K562 (cell line): ENCODE results near the gene PSMB11. TPM values are rescaled to one million over a fixed set of nuclear protein-coding genes. Genes with fewer than 3 reads are reported as not detected.

Experiments
- ATAC-seq: fragments of 200-7000 bp; cut with Tn5 transposase; 3 replicates; pipeline ENCODE4 v1.9.1; 2020; ENCODE audit warnings: moderate library complexity
- BruUV-seq: library from RNA; stranded (reverse); fragments of 400-500 nt; replicated peaks from 2 replicates; lab custom pipeline; 2021; lab: Mats Ljungman, UMichigan
- CTCF ChIA-PET: fragments of 300-600 bp; formaldehyde crosslinking; extraction: SDS; loops from one replicate; lab custom pipeline; 2021; ENCODE audit warnings: low intra/inter-chr PET ratio; lab: Yijun Ruan, JAX
- POLR2A ChIA-PET: fragments of 300-600, 350-650 bp; sonication (Branson Sonifier 250); formaldehyde crosslinking; extraction: SDS; loops from one replicate; lab custom pipeline; 2021; ENCODE audit warnings: antibody characterized with exemption, inconsistent platforms; lab: Yijun Ruan, JAX
- DNase-seq, 4 experiments: peaks; one replicate each; pipeline versions ENCODE4 v3.0.0 to v3.0.0-alpha.2; 2011 to 2018; ENCODE audit warnings: low spot score in 3 of 4, mixed read lengths in 3 of 4; ENCODE audit errors: extremely low read depth in 1 of 4
- FAIRE-seq: peaks from 2 replicates; lab custom pipeline; 2011; peaks lifted over from hg19 to GRCh38; lab: Jason Lieb, UNC
- H2AFZ ChIP-seq: 2 replicates; pipeline ENCODE4 v1.6.0; 2011; ENCODE audit warnings: low read depth, low read length, control low read depth, inconsistent platforms
- H3K27ac ChIP-seq: fragments of 200-600 bp; 3 replicates; pipeline ENCODE4 v1.8.0; 2011; ENCODE audit warnings: low read depth, mild to moderate bottlenecking, control low read depth, inconsistent platforms, low read length, moderate library complexity, mixed read lengths; ENCODE audit errors: extremely low read depth
- H3K27me3 ChIP-seq, 2 experiments: fragments of 300-600 bp in 1 of 2; 2 replicates in 1 of 2; 3 replicates in 1 of 2; pipeline versions ENCODE4 v1.6.0 to v1.8.0; 2011; ENCODE audit warnings: inconsistent platforms in 2 of 2, low read length in 2 of 2, mild to moderate bottlenecking in 1 of 2, mixed read lengths in 1 of 2, moderate library complexity in 1 of 2; ENCODE audit not compliant: control insufficient read depth in 2 of 2, insufficient read depth in 2 of 2
- H3K36me3 ChIP-seq: fragments of 300-600 bp; 3 replicates; pipeline ENCODE4 v1.8.0; 2011; ENCODE audit warnings: mild to moderate bottlenecking, low read length, inconsistent platforms; ENCODE audit not compliant: control insufficient read depth, insufficient read depth
- H3K4me1 ChIP-seq, 2 experiments: fragments of 200-600 bp in 1 of 2; replicated peaks in 1 of 2; 2 replicates in 1 of 2; 3 replicates in 1 of 2; pipeline versions ENCODE4 v1.5.1 to v1.8.0; 2011; ENCODE audit warnings: inconsistent platforms in 2 of 2, low read length in 2 of 2, mild to moderate bottlenecking in 1 of 2, mixed read lengths in 1 of 2, moderate library complexity in 1 of 2; ENCODE audit not compliant: control insufficient read depth in 2 of 2, insufficient read depth in 2 of 2
- H3K4me2 ChIP-seq: 2 replicates; pipeline ENCODE4 v1.6.1; 2011; ENCODE audit warnings: low read length, control low read depth, inconsistent platforms, mixed read lengths; ENCODE audit not compliant: insufficient read depth
- H3K4me3 ChIP-seq: fragments of 200-600 bp; sonication (generic), shearing (Covaris generic); 2 replicates; pipeline ENCODE4 v1.5.1; 2016; ENCODE audit warnings: control low read depth, inconsistent platforms
- H3K79me2 ChIP-seq: fragments of 200-600 bp; 3 replicates; pipeline ENCODE4 v1.8.0; 2011; ENCODE audit warnings: low read length, inconsistent platforms; ENCODE audit not compliant: control insufficient read depth, insufficient read depth
- H3K9ac ChIP-seq, 2 experiments: 2 replicates each; pipeline versions ENCODE4 v1.6.0 to v1.6.1; 2011; ENCODE audit warnings: low read depth in 2 of 2, low read length in 2 of 2, control low read depth in 1 of 2, inconsistent platforms in 1 of 2, mild to moderate bottlenecking in 1 of 2, mixed read lengths in 1 of 2; ENCODE audit not compliant: insufficient read depth in 1 of 2
- H3K9me1 ChIP-seq: one replicate; pipeline ENCODE4 v1.6.0; 2011; ENCODE audit warnings: inconsistent platforms, mild to moderate bottlenecking, low read length, moderate library complexity; ENCODE audit not compliant: control insufficient read depth, insufficient read depth
- H3K9me3 ChIP-seq: replicated peaks from 2 replicates; pipeline ENCODE4 v1.5.1; 2011; ENCODE audit warnings: low read depth, low read length, inconsistent platforms; ENCODE audit not compliant: control insufficient read depth, insufficient read depth
- H4K20me1 ChIP-seq: replicated peaks from 2 replicates; pipeline ENCODE4 v1.6.1; 2011; ENCODE audit warnings: low read length, inconsistent platforms, mixed read lengths; ENCODE audit not compliant: control insufficient read depth, insufficient read depth
- ETS2 ChIP-seq: IDR thresholded peaks from 2 replicates; pipeline ENCODE4 v1.6.1; 2016; ENCODE audit warnings: borderline replicate concordance, missing genetic modification characterization, mild to moderate bottlenecking, moderate library complexity, missing compliant biosample characterization; ENCODE audit not compliant: poor library complexity, severe bottlenecking
- FOXJ2 ChIP-seq: fragments of 200-800 bp; sonication (Bioruptor generic); IDR thresholded peaks from 2 replicates; pipeline ENCODE4 v1.6.1; 2016; ENCODE audit warnings: missing genetic modification characterization, missing compliant biosample characterization
- GABPA ChIP-seq: fragments of 200-800 bp; sonication (Bioruptor generic); conservative IDR thresholded peaks from 2 replicates; pipeline ENCODE4 v1.6.1; 2016; ENCODE audit warnings: low read depth, missing genetic modification characterization, missing compliant biosample characterization
- MBD1 ChIP-seq: fragments of 250-450 bp; sonication (Bioruptor Pico); IDR thresholded peaks from 2 replicates; pipeline ENCODE4 v1.8.0; 2022; ENCODE audit warnings: inconsistent platforms
- NRF1 ChIP-seq, 2 experiments: fragments of 450-650 bp; IDR thresholded peaks in 1 of 2; conservative IDR thresholded peaks in 1 of 2; 2 replicates each; pipeline ENCODE4 v1.6.1; 2014; ENCODE audit warnings: mild to moderate bottlenecking in 2 of 2
- RREB1 ChIP-seq: fragments of 250-450 bp; sonication (Bioruptor Pico); IDR thresholded peaks from 2 replicates; pipeline ENCODE4 v1.4.0; 2020
- SREBF2 ChIP-seq: sonication (generic); formaldehyde crosslinking; IDR thresholded peaks from 2 replicates; pipeline ENCODE4 v1.4.0; 2020; ENCODE audit warnings: mild to moderate bottlenecking, missing genetic modification reagents
- SRSF7 ChIP-seq: fragments of 200-400 bp; formaldehyde crosslinking; optimal IDR thresholded peaks from 2 replicates; pipeline ENCODE3; 2017; ENCODE audit warnings: mild to moderate bottlenecking, low read depth, low read length
- TCF3 ChIP-seq: sonication (generic); formaldehyde crosslinking; IDR thresholded peaks from 2 replicates; pipeline ENCODE4 v1.4.0; 2020; ENCODE audit warnings: mild to moderate bottlenecking, missing genetic modification reagents
- WGBS: fragments of 100-300 bp; shearing (Covaris generic); methylation state at CpG from one replicate; pipeline ENCODE4 v1.1.6; 2016; ENCODE audit warnings: low coverage, mixed read lengths; ENCODE audit not compliant: insufficient coverage; ENCODE audit errors: missing lambda C conversion rate; 5-methylcytosine and 5-hydroxymethylcytosine counted together
- in situ Hi-C: fragments of 300-500 bp; cut with MboI; formaldehyde crosslinking; loops from 4 replicates; pipeline ENCODE4 v1.15.0; 2018; ENCODE audit warnings: inconsistent platforms, mixed read lengths
- intact Hi-C: fragments of 100-400 bp; cut with micrococcal nuclease; formaldehyde crosslinking; loops from 2 replicates; pipeline ENCODE4 v1.14.2; 2022
- polyA plus RNA-seq, 8 experiments: library from polyadenylated mRNA; depleted of rRNA in 4 of 8; stranded (reverse) in 5 of 8; unstranded in 3 of 8; fragments of >200 nt; fragmentation: Nextera tagmentation in 2 of 8; fragmentation: Illumina TruSeq in 1 of 8; extraction: Ambion mirVana in 2 of 8; extraction: Trizol in 1 of 8; gene quantifications; 2 replicates each; pipeline versions ENCODE4 v1.2.1 to v1.2.3, GENCODE V29; 2011 to 2014; ENCODE audit warnings: inconsistent platforms in 1 of 8, missing spikeins in 1 of 8
- total RNA-seq, 7 experiments: library from RNA; depleted of rRNA in 6 of 7; stranded (reverse); fragments of >200 nt in 6 of 7; fragmentation: Illumina TruSeq in 2 of 7; extraction: Trizol in 2 of 7; gene quantifications; 2 replicates each; pipeline versions ENCODE4 v1.2.1 to v1.2.3, GENCODE V29; 2011 to 2021; ENCODE audit warnings: low replicate concordance in 1 of 7

The PSMB11 gene
- total and polyA plus RNA-seq, 9 of the 15 experiments (the other 6 are each of a cell fraction or from before 2014, with no cell fraction given) = not detected

- no peak for DNase-seq
- peak overlapping the region; percentile 99 for H2AFZ ChIP-seq
- H3K36me3 ChIP-seq = peaks cover 31% of the 10 kb centered on the region
- H3K27ac ChIP-seq = peak overlapping the region; percentile 94; the same call in 2 of the 3 replicates
- peak overlapping the region; percentile 98 to 100; a peak in 3 of 4 replicates for H3K9ac ChIP-seq
- intact Hi-C loops = no loop called here
- no peaks in the 10 kb centered on the region for H3K9me3 ChIP-seq
- ChIA-PET POLR2A (interaction anchor here (0.6 to 3.2 kb wide), 6 partner anchors 10 to 53 kb away, joined by 3 to 11 read pairs (median 4); partner anchors contain the start of genes AJUBA and CDH24), CTCF (no interaction called here)
- peak overlapping the region; percentile 78 for H3K4me3 ChIP-seq
- no peaks in the 10 kb centered on the region for H3K27me3 ChIP-seq
- no peaks in the 10 kb centered on the region for H3K9me1 ChIP-seq
- H3K79me2 ChIP-seq = peaks cover 37% of the 10 kb centered on the region
- ATAC-seq = no peak
- BruUV-seq = no TSS peak
- no peaks in the 10 kb centered on the region for H4K20me1 ChIP-seq
- in situ Hi-C loops = no loop called here
- H3K4me1 ChIP-seq = peaks cover 9 to 14% of the 10 kb centered on the region in 2 experiments; a peak in 4 of 5 replicates
- 47% methylated on average over 14 of the region's 14 CpGs for WGBS
- no peak for FAIRE-seq
- H3K4me2 ChIP-seq = peak overlapping the region; percentile 97
- TF ChIP-seq FOXJ2 (peak; percentile 65; the same call in 1 of the 2 replicates), GABPA (tag) (peak; percentile 70; the same call in 1 of the 2 replicates), SREBF2 (CRISPR knock-in tag) (0 out of 2 replicates have a peak, but pooled peaks have one; percentile 59), ETS2 (tag) (peak; percentile 45), NRF1 (conservative IDR thresholded peaks at IDR 0.05 in 1 of 2, IDR thresholded peaks at IDR 0.05 in 1 of 2) (0 out of 4 replicates have a peak, but pooled peaks of 1 of the 2 experiments have one; percentile 4), SRSF7 (no peak), MBD1 (CRISPR knock-in tag) (0 out of 2 replicates have a peak, but pooled peaks have one; percentile 12), TCF3 (CRISPR knock-in tag) (0 out of 2 replicates have a peak, but pooled peaks have one; percentile 21), RREB1 (CRISPR knock-in tag) (peak; percentile 88; the same call in 1 of the 2 replicates)
Observed at GRCh38 chr14:23035303-23036144, 6.5 kb upstream of the PSMB11 start.
